ENCODE results near the gene USP5. TPM values are rescaled to one million over a fixed set of nuclear protein-coding genes. Genes with fewer than 3 reads are reported as not detected.

The USP5 gene
- total RNA-seq, 2 donors from 2014 or later = 54.3 to 62.7 TPM

DNA sequence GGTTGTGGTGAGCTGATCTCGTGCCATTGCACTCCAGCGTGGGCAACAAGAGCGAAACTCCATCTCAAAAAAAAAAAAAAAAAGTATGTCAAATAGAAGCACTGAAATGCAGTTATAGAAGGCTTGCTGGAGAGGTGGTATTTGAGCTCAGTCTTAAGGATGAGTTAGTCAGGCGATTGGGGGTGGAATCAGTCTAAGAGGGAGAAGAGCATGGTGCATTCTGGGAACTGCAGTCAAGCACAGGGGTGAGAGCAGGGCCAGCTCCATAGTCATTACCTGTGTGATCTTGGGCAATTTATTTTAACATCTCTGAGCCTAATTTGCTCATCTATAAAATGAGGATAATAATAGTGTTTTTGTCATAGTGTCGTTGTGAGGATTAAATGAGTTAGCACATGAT is 17.1 kb upstream of the USP5 start:
- DNase-seq (ENCODE audit: low spot score) = no peak
- peaks cover 0 to 12% of the 10 kb centered on the region in 2 donors for H3K4me1 ChIP-seq (ENCODE audit: control insufficient read depth in 1 of 2, low read depth in 2 of 2)
- H3K27ac ChIP-seq = no peak overlapping the region
- no peaks in the 10 kb centered on the region for H3K9me3 ChIP-seq
- ATAC-seq (ENCODE audit: insufficient number of reproducible peaks, low FRiP score, low read depth) = no peak
- no peak for TF ChIP-seq CTCF (IDR thresholded peaks at IDR 0.05)
- H3K4me3 ChIP-seq = no peak overlapping the region
- no peaks in the 10 kb centered on the region for H3K27me3 ChIP-seq (replicated peaks; ENCODE audit: insufficient read depth)
- peaks cover 47% of the 10 kb centered on the region for H3K36me3 ChIP-seq

- no peaks in the 10 kb centered on the region for H3K27me3 ChIP-seq (replicated peaks; ENCODE audit: insufficient read depth)
- peaks cover 38% of the 10 kb centered on the region for H3K36me3 ChIP-seq
- DNase-seq (ENCODE audit: low spot score) (no peak), ATAC-seq (ENCODE audit: insufficient number of reproducible peaks, low FRiP score, low read depth) (no peak)
- TF ChIP-seq CTCF (IDR thresholded peaks at IDR 0.05) = no peak
- peaks cover 0 to 7% of the 10 kb centered on the region in 2 donors for H3K4me1 ChIP-seq (ENCODE audit: control insufficient read depth in 1 of 2, low read depth in 2 of 2)
- no peak overlapping the region for H3K4me3 ChIP-seq
- H3K9me3 ChIP-seq = no peaks in the 10 kb centered on the region
- no peak overlapping the region for H3K27ac ChIP-seq
These were observed 15.1 kb upstream of the USP5 start for GRCh38 chr12:6836851-6837250.

DNA sequence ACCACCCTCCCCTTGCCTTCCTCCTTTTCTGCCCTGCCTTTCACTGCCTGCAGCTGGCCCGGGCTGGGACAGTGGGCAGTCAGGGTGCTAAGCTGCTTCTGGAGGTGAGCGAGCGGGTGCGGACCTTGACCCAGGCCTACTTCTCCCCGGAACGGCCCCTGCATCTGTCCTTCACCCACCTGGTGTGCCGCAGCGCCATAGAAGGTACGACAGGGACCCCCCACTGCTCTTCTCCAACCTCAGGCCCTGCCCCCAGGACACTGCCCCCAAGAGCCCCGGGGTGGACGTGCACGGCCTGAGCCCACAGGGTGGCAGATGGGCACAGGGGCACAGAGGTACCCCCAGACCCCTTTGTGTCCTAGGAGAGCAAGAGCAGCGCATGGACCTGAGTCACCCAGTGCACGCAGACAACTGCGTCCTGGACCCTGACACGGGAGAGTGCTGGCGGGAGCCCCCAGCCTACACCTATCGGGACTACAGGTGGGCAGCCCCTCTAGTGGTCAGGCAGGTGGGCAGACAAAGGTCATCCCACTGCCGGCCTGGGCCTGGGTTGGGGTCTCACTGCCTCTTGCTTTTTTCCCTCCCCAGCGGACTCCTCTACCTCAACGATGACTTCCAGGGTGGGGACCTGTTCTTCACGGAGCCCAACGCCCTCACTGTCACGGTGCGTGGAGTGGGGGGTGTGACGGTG is 14.4 kb upstream of the USP5 start:
- no peak for ATAC-seq (ENCODE audit: insufficient number of reproducible peaks, low FRiP score, low read depth)

DNA sequence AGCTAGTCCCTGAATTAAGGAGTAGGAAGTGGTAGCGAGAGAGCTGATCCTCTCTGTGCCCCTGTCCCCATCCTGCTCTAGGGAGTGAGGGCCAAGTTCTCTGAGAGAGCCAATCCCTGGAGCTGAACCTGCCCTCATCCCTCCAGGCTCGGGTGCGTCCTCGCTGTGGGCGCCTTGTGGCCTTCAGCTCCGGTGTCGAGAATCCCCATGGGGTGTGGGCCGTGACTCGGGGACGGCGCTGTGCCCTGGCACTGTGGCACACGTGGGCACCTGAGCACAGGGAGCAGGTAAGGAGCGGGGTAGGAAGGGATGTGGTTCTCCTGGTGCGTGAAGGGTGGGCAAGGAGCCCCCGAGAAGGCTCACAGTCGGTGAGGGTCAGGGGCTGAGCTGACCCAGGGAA is 13.1 kb upstream of the USP5 start:
- Histone ChIP-seq H3K36me3 (peaks cover 35% of the 10 kb centered on the region), H3K4me1 (ENCODE audit: control insufficient read depth in 1 of 2, low read depth in 2 of 2) (no peaks in the 10 kb centered on the region), H3K9me3 (no peaks in the 10 kb centered on the region), H3K27ac (no peak overlapping the region), H3K4me3 (no peak overlapping the region), H3K27me3 (replicated peaks; ENCODE audit: insufficient read depth) (no peaks in the 10 kb centered on the region)
- no peak for DNase-seq (ENCODE audit: low spot score)
- ATAC-seq (ENCODE audit: insufficient number of reproducible peaks, low FRiP score, low read depth) = no peak
- TF ChIP-seq CTCF (IDR thresholded peaks at IDR 0.05) = no peak

More for the DNA sequence above, 14.4 kb upstream of the USP5 start:
- TF ChIP-seq CTCF (IDR thresholded peaks at IDR 0.05) = no peak
- no peak for DNase-seq (ENCODE audit: low spot score)
- Histone ChIP-seq H3K4me1 (ENCODE audit: control insufficient read depth in 1 of 2, low read depth in 2 of 2) (peaks cover 0 to 7% of the 10 kb centered on the region in 2 donors), H3K27me3 (replicated peaks; ENCODE audit: insufficient read depth) (no peaks in the 10 kb centered on the region), H3K4me3 (no peak overlapping the region), H3K9me3 (no peaks in the 10 kb centered on the region), H3K27ac (no peak overlapping the region), H3K36me3 (peaks cover 38% of the 10 kb centered on the region)

DNA sequence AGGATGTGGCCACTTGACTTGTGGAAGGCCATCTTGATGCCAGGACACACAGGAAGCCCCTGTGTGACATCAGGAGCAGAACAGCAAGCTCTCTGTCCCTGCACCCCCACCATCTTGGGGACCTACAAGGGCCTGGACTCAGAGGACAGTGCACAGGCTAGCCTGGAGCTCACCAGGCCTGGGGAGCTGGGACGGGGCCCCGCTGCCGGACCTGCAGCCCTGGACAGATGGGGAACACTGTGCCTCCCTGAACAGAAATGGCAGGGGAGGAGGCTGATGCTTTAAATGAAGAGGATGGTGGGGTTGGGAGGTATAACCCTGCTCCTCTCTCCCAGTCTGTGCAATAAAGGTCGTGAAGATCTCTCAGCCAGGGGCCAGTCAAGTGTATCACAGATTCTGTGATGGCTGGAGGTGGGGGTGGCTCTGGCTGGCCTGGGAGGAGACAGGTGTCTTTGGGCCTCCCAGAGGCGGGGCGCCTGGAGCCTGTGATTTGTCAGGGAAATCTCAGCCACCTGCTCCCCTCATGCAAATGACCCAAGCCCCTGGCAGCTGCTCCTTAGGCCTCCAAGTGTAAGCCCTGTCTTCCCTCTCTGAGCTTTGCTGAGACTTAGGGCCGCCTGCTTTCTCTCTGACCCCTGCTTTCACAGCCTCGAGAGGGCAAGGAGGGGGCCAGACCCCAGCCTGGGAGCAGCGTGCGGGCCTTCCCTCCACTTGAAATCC is 12.3 kb upstream of the USP5 start:
- ATAC-seq (ENCODE audit: insufficient number of reproducible peaks, low FRiP score, low read depth) (no peak), DNase-seq (ENCODE audit: low spot score) (no peak)
- H3K36me3 ChIP-seq = peaks cover 32% of the 10 kb centered on the region
- no peak overlapping the region for H3K4me3 ChIP-seq
- no peaks in the 10 kb centered on the region for H3K9me3 ChIP-seq
- H3K27ac ChIP-seq = no peak overlapping the region
- H3K27me3 ChIP-seq (replicated peaks; ENCODE audit: insufficient read depth) = no peaks in the 10 kb centered on the region
- no peak for TF ChIP-seq CTCF (IDR thresholded peaks at IDR 0.05)
- no peaks in the 10 kb centered on the region for H3K4me1 ChIP-seq (ENCODE audit: control insufficient read depth in 1 of 2, low read depth in 2 of 2)
